Keratinocyte (primary cell): Measurements from ENCODE around the gene CCDC88A. TPM values are rescaled to one million over a fixed set of nuclear protein-coding genes. Genes with fewer than 3 reads are reported as not detected.

Experiments used
- DNase-seq: peaks from one replicate; pipeline ENCODE4 v3.0.0-alpha.2; 2011; ENCODE audit warnings: low read depth, missing footprints, low spot score
- FAIRE-seq: peaks from 2 replicates; lab custom pipeline; 2011; peaks lifted over from hg19 to GRCh38; lab: Jason Lieb, UNC
- H2AFZ ChIP-seq: 2 replicates; pipeline ENCODE4 v1.6.0; 2012; ENCODE audit warnings: low read length, control low read depth, inconsistent platforms; ENCODE audit not compliant: control insufficient read depth
- H3K27ac ChIP-seq: 2 replicates; pipeline ENCODE4 v1.5.1; 2011; ENCODE audit warnings: low read length; ENCODE audit not compliant: control insufficient read depth, insufficient read depth
- H3K27me3 ChIP-seq: 3 replicates; pipeline ENCODE4 v1.6.0; 2011; ENCODE audit warnings: low read length; ENCODE audit not compliant: control insufficient read depth, insufficient read depth; ENCODE audit errors: extremely low read depth
- H3K36me3 ChIP-seq, 2 experiments: 2 replicates in 1 of 2; 3 replicates in 1 of 2; pipeline ENCODE4 v1.5.1; 2011; ENCODE audit warnings: low read length in 2 of 2, mild to moderate bottlenecking in 1 of 2; ENCODE audit not compliant: control insufficient read depth in 2 of 2, insufficient read depth in 2 of 2; ENCODE audit errors: extremely low read depth in 1 of 2
- H3K4me1 ChIP-seq: 3 replicates; pipeline ENCODE4 v1.5.1; 2011; ENCODE audit warnings: low read length; ENCODE audit not compliant: control insufficient read depth, insufficient read depth; ENCODE audit errors: extremely low read depth
- H3K4me2 ChIP-seq: 3 replicates; pipeline ENCODE4 v1.6.0; 2011; ENCODE audit warnings: low read depth, low read length; ENCODE audit not compliant: control insufficient read depth, insufficient read depth; ENCODE audit errors: extremely low read depth
- H3K4me3 ChIP-seq, 3 experiments: fragments of 200-600 bp in 1 of 3; sonication (generic) in 1 of 3; 2 replicates in 2 of 3; 3 replicates in 1 of 3; pipeline ENCODE4 v1.5.1; 2011 to 2016; ENCODE audit warnings: low read length in 3 of 3, mild to moderate bottlenecking in 3 of 3, control low read depth in 2 of 3, inconsistent platforms in 1 of 3, low read depth in 1 of 3, mixed read lengths in 1 of 3, mixed run types in 1 of 3, moderate library complexity in 1 of 3; ENCODE audit not compliant: control insufficient read depth in 2 of 3, insufficient read depth in 2 of 3; ENCODE audit errors: extremely low read depth in 1 of 3
- H3K79me2 ChIP-seq: 2 replicates; pipeline ENCODE4 v1.6.0; 2012; ENCODE audit warnings: low read length; ENCODE audit not compliant: control insufficient read depth, insufficient read depth
- H3K9ac ChIP-seq: 3 replicates; pipeline ENCODE4 v1.6.0; 2011; ENCODE audit warnings: low read length; ENCODE audit not compliant: control insufficient read depth, insufficient read depth; ENCODE audit errors: extremely low read depth
- H3K9me1 ChIP-seq: 3 replicates; pipeline ENCODE4 v1.6.0; 2011; ENCODE audit warnings: low read length; ENCODE audit not compliant: control insufficient read depth, insufficient read depth; ENCODE audit errors: extremely low read depth
- H3K9me3 ChIP-seq: 2 replicates; pipeline ENCODE4 v1.5.1; 2012; ENCODE audit warnings: low read depth, low read length; ENCODE audit not compliant: control insufficient read depth
- H4K20me1 ChIP-seq: 3 replicates; pipeline ENCODE4 v1.6.0; 2011; ENCODE audit warnings: low read length; ENCODE audit not compliant: control insufficient read depth, insufficient read depth; ENCODE audit errors: extremely low read depth
- CTCF ChIP-seq, 3 experiments: IDR thresholded peaks in 1 of 3; conservative IDR thresholded peaks in 1 of 3; optimal IDR thresholded peaks in 1 of 3; 2 replicates in 2 of 3; 3 replicates in 1 of 3; pipeline versions ENCODE3 to v1.5.1; 2011; ENCODE audit warnings: low read length in 3 of 3, mild to moderate bottlenecking in 3 of 3, moderate library complexity in 2 of 3, control low read depth in 1 of 3, inconsistent platforms in 1 of 3; ENCODE audit not compliant: insufficient read depth in 2 of 3; ENCODE audit errors: extremely low read depth in 1 of 3
- EZH2 ChIP-seq: IDR thresholded peaks from one replicate; pipeline ENCODE4 v1.6.1; 2012; ENCODE audit warnings: inconsistent platforms, mild to moderate bottlenecking, low read length, moderate library complexity
- dilution Hi-C: fragments of 300-500 bp; cut with MboI; formaldehyde crosslinking; loops from one replicate; pipeline ENCODE4 v1.7.0; 2020; ENCODE audit warnings: low sequenced_read_pairs; ENCODE audit not compliant: extremely low pct_ligation_motif_present
- polyA plus RNA-seq, 5 experiments: library from polyadenylated mRNA; depleted of rRNA in 3 of 5; stranded (reverse) in 3 of 5; stranded (forward) in 1 of 5; unstranded in 1 of 5; fragments of >200 nt; gene quantifications; 1 replicate in 1 of 5; 2 replicates in 3 of 5; 3 replicates in 1 of 5; pipeline versions ENCODE4 v1.2.1 to v1.2.3, GENCODE V29; 2011 to 2012; ENCODE audit warnings: missing spikeins in 2 of 5, low read depth in 1 of 5, low replicate concordance in 1 of 5

CCDC88A gene
- polyA plus RNA-seq, 1 donor (not counting 4 experiments of a cell fraction or from before 2014, with no cell fraction given), result 21.3 TPM

GRCh38 chr2:55441280-55441892, 21.7 kb upstream of the CCDC88A start:
- no peak for TF ChIP-seq EZH2
- no peak for TF ChIP-seq CTCF (optimal IDR thresholded peaks at IDR 0.05 in 1 of 3, IDR thresholded peaks at IDR 0.05 in 1 of 3, conservative IDR thresholded peaks at IDR 0.05 in 1 of 3; ENCODE audit: extremely low read depth in 1 of 3, insufficient read depth in 2 of 3, low read length in 3 of 3)
- DNase-seq (no peak), FAIRE-seq (no peak)
- Histone ChIP-seq H2AFZ (no peak overlapping the region), H3K36me3 (no peaks in the 10 kb centered on the region), H3K9me1 (no peaks in the 10 kb centered on the region), H3K27me3 (no peaks in the 10 kb centered on the region), H3K9me3 (no peaks in the 10 kb centered on the region), H3K4me3 (no peak overlapping the region), H3K27ac (no peak overlapping the region), H3K4me2 (no peak overlapping the region), H3K79me2 (no peaks in the 10 kb centered on the region), H4K20me1 (no peaks in the 10 kb centered on the region), H3K9ac (no peak overlapping the region), H3K4me1 (no peaks in the 10 kb centered on the region)
- dilution Hi-C loops, result no loop called here

- Histone ChIP-seq H3K9me3 (no peaks in the 10 kb centered on the region), H3K4me3 (no peak overlapping the region), H3K79me2 (no peaks in the 10 kb centered on the region), H3K27ac (no peak overlapping the region), H3K9ac (no peak overlapping the region), H3K9me1 (no peaks in the 10 kb centered on the region), H3K4me2 (no peak overlapping the region), H3K27me3 (no peaks in the 10 kb centered on the region), H3K4me1 (no peaks in the 10 kb centered on the region), H2AFZ (no peak overlapping the region), H3K36me3 (no peaks in the 10 kb centered on the region), H4K20me1 (no peaks in the 10 kb centered on the region)
- dilution Hi-C loops, result no loop called here
- TF ChIP-seq CTCF (optimal IDR thresholded peaks at IDR 0.05 in 1 of 3, IDR thresholded peaks at IDR 0.05 in 1 of 3, conservative IDR thresholded peaks at IDR 0.05 in 1 of 3; ENCODE audit: extremely low read depth in 1 of 3, insufficient read depth in 2 of 3, low read length in 3 of 3) (no peak), EZH2 (no peak)
- DNase-seq, result no peak
- no peak for FAIRE-seq
Observed at GRCh38 chr2:55439101-55439397, 19.4 kb upstream of the CCDC88A start.
